ENCODE results near the gene RXRA. TPM values are rescaled to one million over a fixed set of nuclear protein-coding genes. Genes with fewer than 3 reads are reported as not detected.

Gene RXRA
- total RNA-seq, 4 donors from 2014 or later = 41.8 to 83.1 (median 50.4) TPM

DNA sequence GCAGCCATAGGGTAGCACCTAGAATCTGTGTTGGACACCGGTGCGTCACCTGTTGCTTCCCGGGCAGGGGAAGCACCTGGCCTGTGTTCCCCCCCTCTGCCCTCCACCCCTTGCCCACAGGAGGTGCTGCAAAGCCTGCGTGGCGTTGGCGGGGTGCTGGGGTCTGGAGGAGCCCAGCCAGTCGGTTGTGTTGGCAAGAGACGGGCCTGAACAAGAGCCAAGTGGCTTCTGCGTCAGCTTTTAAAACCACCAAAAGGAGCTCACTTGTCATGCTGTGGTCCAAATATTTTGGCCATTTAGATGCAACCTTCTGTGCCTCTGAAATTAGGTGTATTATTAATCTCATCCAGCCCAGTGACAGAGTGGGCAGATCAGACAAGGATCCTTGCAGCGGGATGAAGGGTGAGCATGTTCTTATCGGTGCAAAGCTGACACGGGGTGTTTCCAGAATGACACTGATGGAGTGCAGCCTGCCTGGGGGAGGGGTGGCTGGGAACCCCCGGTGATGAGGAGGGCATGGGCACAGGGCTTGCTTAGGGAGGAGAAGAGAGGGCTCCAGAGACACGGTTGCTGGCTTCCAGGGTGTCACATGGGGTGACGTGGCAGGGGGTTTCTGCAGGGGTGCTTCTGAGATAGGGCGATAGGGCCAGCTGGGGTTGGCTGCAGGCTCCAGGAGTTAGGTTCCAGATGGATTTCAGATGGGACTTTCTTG, 9.7 kb upstream of the RXRA start:
- no peak for DNase-seq
- no peak overlapping the region for H3K4me3 ChIP-seq
- whole genome bisulfite sequencing, 2 donors = 13 to 15% methylated on average over 8 to 13 of the region's 16 CpGs
- no peaks in the 10 kb centered on the region for H3K9me3 ChIP-seq
- peaks cover 6 to 19% (median 7%) of the 10 kb centered on the region in 3 donors for H3K4me1 ChIP-seq
- H3K27ac ChIP-seq = no peak overlapping the region
- no peaks in the 10 kb centered on the region for H3K36me3 ChIP-seq
- peaks cover 0 to 4% (median 0%) of the 10 kb centered on the region in 4 donors for H3K27me3 ChIP-seq
- intact Hi-C loops (cut with DNase I) = no loop called here
- TF ChIP-seq CTCF (IDR thresholded peaks at IDR 0.05) = no peak
- TF ChIP-seq POLR2A (IDR thresholded peaks at IDR 0.05) = no peak

DNA sequence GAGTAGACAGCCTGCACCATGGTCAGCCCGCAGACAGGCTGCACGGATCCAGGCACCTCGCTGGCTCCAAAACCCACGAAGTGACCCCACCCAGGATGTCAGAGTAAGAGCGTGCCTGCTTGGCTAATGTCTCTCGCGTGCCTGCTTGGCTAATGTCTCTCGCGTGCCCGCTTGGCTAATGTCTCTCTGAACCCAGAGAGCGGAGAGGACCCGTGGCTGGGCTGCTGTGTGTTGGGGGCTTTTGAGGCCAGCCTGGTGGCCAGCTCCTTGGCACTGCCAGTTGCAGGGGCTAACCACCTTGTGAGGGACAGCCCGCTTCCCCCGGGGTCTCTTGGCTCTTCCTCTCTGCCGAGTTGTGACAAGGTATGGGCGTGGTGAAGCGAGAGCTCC, 8.9 kb upstream of the RXRA start:
- no peak overlapping the region for H3K4me3 ChIP-seq
- no peaks in the 10 kb centered on the region for H3K36me3 ChIP-seq
- intact Hi-C loops (cut with DNase I) = no loop called here
- TF ChIP-seq CTCF (IDR thresholded peaks at IDR 0.05) (no peak), POLR2A (IDR thresholded peaks at IDR 0.05) (no peak)
- H3K27ac ChIP-seq = no peak overlapping the region
- DNase-seq = no peak
- WGBS, 2 donors = 20 to 34% methylated on average over 1 to 9 of the region's 17 CpGs
- no peaks in the 10 kb centered on the region for H3K9me3 ChIP-seq
- H3K4me1 ChIP-seq = peaks cover 6 to 25% (median 7%) of the 10 kb centered on the region in 3 donors
- peaks cover 0 to 4% (median 0%) of the 10 kb centered on the region in 4 donors for H3K27me3 ChIP-seq

- intact Hi-C loops (cut with DNase I) = no loop called here
- no peaks in the 10 kb centered on the region for H3K36me3 ChIP-seq
- H3K4me3 ChIP-seq = no peak overlapping the region
- WGBS, 2 donors = no CpG with 5 or more reads among the region's 4 CpGs
- peaks cover 6 to 25% (median 7%) of the 10 kb centered on the region in 3 donors for H3K4me1 ChIP-seq
- no peak overlapping the region for H3K27ac ChIP-seq
- no peak for DNase-seq
- TF ChIP-seq CTCF (IDR thresholded peaks at IDR 0.05) (no peak), POLR2A (IDR thresholded peaks at IDR 0.05) (no peak)
- no peaks in the 10 kb centered on the region for H3K9me3 ChIP-seq
- H3K27me3 ChIP-seq = peaks cover 0 to 4% (median 0%) of the 10 kb centered on the region in 4 donors
Measured at GRCh38 chr9:134317790-134318414, 8.4 kb upstream of the RXRA start.

GRCh38 chr9:134318481-134318891, 7.8 kb upstream of the RXRA start:
- 68% methylated on average over 8 of the region's 11 CpGs; no CpG with 5 or more reads in 1 of the 2 donors for WGBS, 2 donors
- H3K27ac ChIP-seq = no peak overlapping the region
- no peak overlapping the region for H3K4me3 ChIP-seq
- no peaks in the 10 kb centered on the region for H3K36me3 ChIP-seq
- no peak for TF ChIP-seq POLR2A (IDR thresholded peaks at IDR 0.05)
- no peak for TF ChIP-seq CTCF (IDR thresholded peaks at IDR 0.05)
- no peak for DNase-seq
- intact Hi-C loops (cut with DNase I) = no loop called here
- peaks cover 7 to 30% (median 7%) of the 10 kb centered on the region in 3 donors for H3K4me1 ChIP-seq
- no peaks in the 10 kb centered on the region for H3K9me3 ChIP-seq
- peaks cover 0 to 4% (median 0%) of the 10 kb centered on the region in 4 donors for H3K27me3 ChIP-seq

DNA sequence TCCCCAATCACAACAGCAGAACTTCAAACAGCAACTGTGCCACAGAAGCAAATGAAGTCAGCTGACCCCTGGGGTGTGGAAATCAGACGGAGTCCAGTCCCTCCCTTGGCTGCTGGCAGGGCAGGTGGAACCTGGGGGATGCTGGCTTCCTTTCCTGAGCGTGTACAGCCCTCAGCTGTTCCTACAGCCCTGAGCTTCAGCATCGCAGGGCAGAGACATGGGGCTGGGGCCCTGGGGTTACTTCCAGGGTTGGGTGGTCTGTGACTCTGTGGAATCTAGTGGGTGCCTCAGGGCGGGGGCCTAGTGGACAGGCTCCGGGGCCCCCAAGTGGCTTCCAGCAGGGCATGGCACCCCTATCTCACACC, 7.3 kb upstream of the RXRA start:
- peaks cover 0 to 4% (median 0%) of the 10 kb centered on the region in 4 donors for H3K27me3 ChIP-seq
- H3K27ac ChIP-seq = no peak overlapping the region
- WGBS, 2 donors = 67 to 68% methylated on average over 3 of the region's 5 CpGs
- H3K4me1 ChIP-seq = peaks cover 7 to 35% (median 11%) of the 10 kb centered on the region in 3 donors
- DNase-seq = no peak
- no peaks in the 10 kb centered on the region for H3K9me3 ChIP-seq
- TF ChIP-seq CTCF (IDR thresholded peaks at IDR 0.05) (no peak), POLR2A (IDR thresholded peaks at IDR 0.05) (no peak)
- H3K4me3 ChIP-seq = no peak overlapping the region
- H3K36me3 ChIP-seq = no peaks in the 10 kb centered on the region
- intact Hi-C loops (cut with DNase I) = no loop called here
